HepG2 (cell line): ENCODE measurements around the gene LAPTM4A. TPM values are rescaled to one million over a fixed set of nuclear protein-coding genes. Genes with fewer than 3 reads are reported as not detected.
A peak's percentile ranks its signal among the peaks of the same experiment; 100 is the strongest.

Source experiments
- AHR ChIP-seq: IDR thresholded peaks from 2 replicates; pipeline ENCODE4 v1.6.1; 2018; ENCODE audit warnings: missing genetic modification reagents, missing compliant biosample characterization
- DR1 ChIP-seq: sonication (generic); formaldehyde crosslinking; IDR thresholded peaks from 2 replicates; pipeline ENCODE4 v1.8.0; 2021; ENCODE audit warnings: mild to moderate bottlenecking, missing genetic modification reagents, inconsistent platforms
- ESRRA ChIP-seq: sonication (generic); formaldehyde crosslinking; IDR thresholded peaks from 2 replicates; pipeline ENCODE4 v1.5.1; 2020; ENCODE audit warnings: mild to moderate bottlenecking, low read depth, missing genetic modification reagents
- GABPB1 ChIP-seq: IDR thresholded peaks from 2 replicates; pipeline ENCODE4 v1.6.1; 2016; ENCODE audit warnings: mild to moderate bottlenecking, missing genetic modification reagents, moderate library complexity, missing compliant biosample characterization
- GATA4 ChIP-seq: sonication (generic); IDR thresholded peaks from 2 replicates; pipeline ENCODE4 v1.6.1; 2016; ENCODE audit warnings: antibody characterized with exemption, low read depth, borderline replicate concordance
- GZF1 ChIP-seq: sonication (generic); formaldehyde crosslinking; IDR thresholded peaks from 2 replicates; pipeline ENCODE4 v1.5.1; 2020; ENCODE audit warnings: mild to moderate bottlenecking, missing genetic modification reagents
- HOXA5 ChIP-seq: sonication (generic); formaldehyde crosslinking; IDR thresholded peaks from 2 replicates; pipeline ENCODE4 v1.4.0; 2020; ENCODE audit warnings: missing genetic modification reagents
- JUNB ChIP-seq: sonication (generic); formaldehyde crosslinking; IDR thresholded peaks from 2 replicates; pipeline ENCODE4 v1.8.0; 2022; ENCODE audit warnings: missing genetic modification reagents, mild to moderate bottlenecking, borderline replicate concordance
- MBD4 ChIP-seq: IDR thresholded peaks from 2 replicates; pipeline ENCODE4 v1.6.1; 2012; ENCODE audit warnings: low read length, inconsistent platforms, borderline replicate concordance
- MTF1 ChIP-seq: sonication (generic); formaldehyde crosslinking; IDR thresholded peaks from 2 replicates; pipeline ENCODE4 v1.5.0; 2020; ENCODE audit warnings: missing genetic modification reagents
- PLSCR1 ChIP-seq: sonication (generic); formaldehyde crosslinking; IDR thresholded peaks from 2 replicates; pipeline ENCODE4 v1.5.0; 2020; ENCODE audit warnings: missing genetic modification reagents, mild to moderate bottlenecking, borderline replicate concordance
- RFX1 ChIP-seq: fragments of 450-650 bp; IDR thresholded peaks from 2 replicates; pipeline ENCODE4 v1.6.1; 2017
- SIX4 ChIP-seq: sonication (generic); formaldehyde crosslinking; IDR thresholded peaks from 2 replicates; pipeline ENCODE4 v1.4.0; 2020; ENCODE audit warnings: missing genetic modification reagents
- SMC3 ChIP-seq: IDR thresholded peaks from 2 replicates; pipeline ENCODE4 v1.6.1; 2011; ENCODE audit warnings: low read length, improper control_type of control experiment
- SOX13 ChIP-seq, 3 experiments: fragments of 450-650 bp in 1 of 3; sonication (generic) in 1 of 3; formaldehyde crosslinking in 1 of 3; IDR thresholded peaks in 2 of 3; conservative IDR thresholded peaks in 1 of 3; 2 replicates each; pipeline versions ENCODE4 v1.5.0 to v1.6.1; 2016 to 2020; ENCODE audit warnings: antibody characterized with exemption in 1 of 3, mild to moderate bottlenecking in 1 of 3, missing compliant biosample characterization in 1 of 3, missing genetic modification reagents in 1 of 3, moderate library complexity in 1 of 3
- THYN1 ChIP-seq: sonication (generic); formaldehyde crosslinking; IDR thresholded peaks from 2 replicates; pipeline ENCODE4 v1.8.1; 2023; ENCODE audit warnings: low read depth, mild to moderate bottlenecking, moderate library complexity, missing genetic modification reagents, borderline replicate concordance
- TP53 ChIP-seq: sonication (generic); formaldehyde crosslinking; conservative IDR thresholded peaks from 2 replicates; pipeline ENCODE4 v1.4.0; 2020; ENCODE audit warnings: missing genetic modification reagents
- ZKSCAN1 ChIP-seq: fragments of 150-350 bp; IDR thresholded peaks from 2 replicates; pipeline ENCODE4 v1.6.1; 2014; ENCODE audit warnings: low read length
- ZNF333 ChIP-seq: sonication (generic); formaldehyde crosslinking; IDR thresholded peaks from 2 replicates; pipeline ENCODE4 v1.4.0; 2020; ENCODE audit warnings: mild to moderate bottlenecking, missing genetic modification reagents, borderline replicate concordance
- ZNF446 ChIP-seq: sonication (generic); formaldehyde crosslinking; IDR thresholded peaks from 2 replicates; pipeline ENCODE4 v1.5.0; 2020; ENCODE audit warnings: mild to moderate bottlenecking, missing genetic modification reagents
- polyA plus RNA-seq, 8 experiments: library from polyadenylated mRNA; depleted of rRNA in 3 of 8; stranded (reverse) in 7 of 8; unstranded in 1 of 8; fragments of >200 nt; fragmentation: Illumina TruSeq in 4 of 8; extraction: Trizol in 4 of 8; gene quantifications; 2 replicates each; pipeline versions ENCODE4 v1.2.1 to v1.2.3, GENCODE V29; 2011 to 2016; ENCODE audit warnings: low read depth in 4 of 8, missing spikeins in 1 of 8, mixed read lengths in 1 of 8; ENCODE audit not compliant: insufficient read depth in 1 of 8
- total RNA-seq, 5 experiments: library from RNA; depleted of rRNA; stranded (reverse); fragments of >200 nt; fragmentation: Illumina TruSeq; extraction: Trizol; gene quantifications; 2 replicates each; pipeline ENCODE4 v1.2.3, GENCODE V29; 2016; ENCODE audit warnings: low read depth in 1 of 5
- TF ChIP-seq, protein P1 (sequence below): sonication (generic); formaldehyde crosslinking; IDR thresholded peaks from 2 replicates; pipeline ENCODE4 v1.5.1; 2020; ENCODE audit warnings: mild to moderate bottlenecking, missing genetic modification reagents
- TF ChIP-seq, protein P2 (sequence below): sonication (generic); formaldehyde crosslinking; IDR thresholded peaks from 2 replicates; pipeline ENCODE4 v1.4.0; 2020; ENCODE audit warnings: missing genetic modification reagents

LAPTM4A gene
- total and polyA plus RNA-seq, 2 of the 13 experiments (the other 11 are each of a cell fraction or from before 2014, with no cell fraction given), result 116 to 558 TPM

DNA sequence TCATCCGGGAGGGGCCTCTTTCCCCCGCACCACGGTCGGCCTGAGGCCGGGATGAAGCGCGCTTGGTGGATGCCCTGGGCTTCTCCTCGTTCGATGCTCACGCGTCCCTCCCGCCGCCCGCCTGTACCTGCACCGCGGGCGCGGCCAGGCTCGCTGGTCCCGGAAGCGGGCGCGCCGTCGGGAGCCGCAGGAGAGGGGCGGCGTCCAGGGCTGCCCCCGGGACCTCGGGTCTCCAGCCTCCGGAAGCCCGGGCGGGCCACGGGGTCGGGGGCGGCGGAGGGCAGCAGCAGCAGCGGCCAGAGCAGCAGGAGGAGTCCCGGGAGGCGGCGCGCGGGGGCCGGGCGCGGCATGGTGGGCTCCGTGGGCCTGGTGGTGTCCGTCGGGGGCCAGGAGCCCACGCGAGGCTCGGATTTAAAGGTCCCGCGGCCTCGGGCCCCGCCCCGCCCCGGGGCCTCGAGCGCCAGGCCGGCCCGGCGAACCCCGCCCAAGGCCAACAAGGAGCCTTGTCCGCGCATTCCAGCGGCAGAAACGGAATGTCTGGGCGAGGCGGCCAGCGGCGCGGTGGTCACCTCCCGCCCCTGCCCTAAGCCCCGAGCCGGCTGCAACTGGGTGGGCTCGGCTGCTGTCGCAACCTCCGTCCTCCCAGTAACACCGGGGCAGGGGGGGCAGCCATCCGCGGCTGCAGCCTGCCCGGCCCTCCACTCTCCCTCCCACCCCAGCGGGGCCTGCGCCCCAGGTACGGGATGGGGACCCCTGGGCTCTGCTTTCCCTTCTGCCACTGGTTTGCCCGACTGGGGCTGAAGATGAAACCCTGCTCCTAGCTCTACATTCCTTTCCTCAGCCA, 38.9 kb downstream of the LAPTM4A start, which contains the start of gene MATN3 (continued):
- no peak for TF ChIP-seq ESRRA
- TF ChIP-seq DR1, result no peak
- peak; percentile 67 for TF ChIP-seq GABPB1
- TF ChIP-seq SIX4, result no peak
- TF ChIP-seq GATA4, result no peak
- no peak for TF ChIP-seq TP53
- no peak for TF ChIP-seq MTF1
- no peak for TF ChIP-seq ZNF446
- TF ChIP-seq THYN1 (CRISPR knock-in tag), result no peak
- no peak for TF ChIP-seq MBD4
- TF ChIP-seq, protein P1, sequence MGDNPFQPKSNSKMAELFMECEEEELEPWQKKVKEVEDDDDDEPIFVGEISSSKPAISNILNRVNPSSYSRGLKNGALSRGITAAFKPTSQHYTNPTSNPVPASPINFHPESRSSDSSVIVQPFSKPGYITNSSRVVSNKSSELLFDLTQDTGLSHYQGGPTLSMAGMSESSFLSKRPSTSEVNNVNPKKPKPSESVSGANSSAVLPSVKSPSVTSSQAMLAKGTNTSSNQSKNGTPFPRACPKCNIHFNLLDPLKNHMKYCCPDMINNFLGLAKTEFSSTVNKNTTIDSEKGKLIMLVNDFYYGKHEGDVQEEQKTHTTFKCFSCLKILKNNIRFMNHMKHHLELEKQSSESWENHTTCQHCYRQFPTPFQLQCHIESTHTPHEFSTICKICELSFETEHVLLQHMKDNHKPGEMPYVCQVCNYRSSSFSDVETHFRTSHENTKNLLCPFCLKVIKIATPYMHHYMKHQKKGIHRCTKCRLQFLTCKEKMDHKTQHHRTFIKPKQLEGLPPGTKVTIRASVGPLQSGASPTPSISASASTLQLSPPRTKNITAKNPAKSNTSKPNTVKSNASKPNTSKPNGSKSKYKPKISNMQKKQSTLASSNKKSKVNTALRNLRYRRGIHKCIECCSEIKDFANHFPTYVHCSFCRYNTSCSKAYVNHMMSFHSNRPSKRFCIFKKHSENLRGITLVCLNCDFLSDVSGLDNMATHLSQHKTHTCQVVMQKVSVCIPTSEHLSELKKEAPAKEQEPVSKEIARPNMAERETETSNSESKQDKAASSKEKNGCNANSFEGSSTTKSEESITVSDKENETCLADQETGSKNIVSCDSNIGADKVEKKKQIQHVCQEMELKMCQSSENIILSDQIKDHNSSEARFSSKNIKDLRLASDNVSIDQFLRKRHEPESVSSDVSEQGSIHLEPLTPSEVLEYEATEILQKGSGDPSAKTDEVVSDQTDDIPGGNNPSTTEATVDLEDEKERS (CRISPR knock-in tag), result no peak
- no peak for TF ChIP-seq SMC3
- TF ChIP-seq ZKSCAN1, result no peak
- no peak; the same call in 1 of the 2 replicates for TF ChIP-seq AHR
- no peak for TF ChIP-seq JUNB (CRISPR knock-in tag)
- TF ChIP-seq GZF1 (CRISPR knock-in tag), result no peak
- TF ChIP-seq, protein P2, sequence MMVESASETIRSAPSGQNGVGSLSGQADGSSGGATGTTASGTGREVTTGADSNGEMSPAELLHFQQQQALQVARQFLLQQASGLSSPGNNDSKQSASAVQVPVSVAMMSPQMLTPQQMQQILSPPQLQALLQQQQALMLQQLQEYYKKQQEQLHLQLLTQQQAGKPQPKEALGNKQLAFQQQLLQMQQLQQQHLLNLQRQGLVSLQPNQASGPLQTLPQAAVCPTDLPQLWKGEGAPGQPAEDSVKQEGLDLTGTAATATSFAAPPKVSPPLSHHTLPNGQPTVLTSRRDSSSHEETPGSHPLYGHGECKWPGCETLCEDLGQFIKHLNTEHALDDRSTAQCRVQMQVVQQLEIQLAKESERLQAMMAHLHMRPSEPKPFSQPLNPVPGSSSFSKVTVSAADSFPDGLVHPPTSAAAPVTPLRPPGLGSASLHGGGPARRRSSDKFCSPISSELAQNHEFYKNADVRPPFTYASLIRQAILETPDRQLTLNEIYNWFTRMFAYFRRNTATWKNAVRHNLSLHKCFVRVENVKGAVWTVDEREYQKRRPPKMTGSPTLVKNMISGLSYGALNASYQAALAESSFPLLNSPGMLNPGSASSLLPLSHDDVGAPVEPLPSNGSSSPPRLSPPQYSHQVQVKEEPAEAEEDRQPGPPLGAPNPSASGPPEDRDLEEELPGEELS (CRISPR knock-in tag), result 0 out of 2 replicates have a peak, but pooled peaks have one; percentile 2
- no peak for TF ChIP-seq RFX1
- TF ChIP-seq ZNF333 (CRISPR knock-in tag), result no peak
- no peak for TF ChIP-seq SOX13 (IDR thresholded peaks at IDR 0.05)
- TF ChIP-seq SOX13 (CRISPR knock-in tag; conservative IDR thresholded peaks at IDR 0.05 in 1 of 2, IDR thresholded peaks at IDR 0.05 in 1 of 2), result peak in 1 of 2 experiments; percentile 24; a peak in 1 of 4 replicates
- TF ChIP-seq PLSCR1 (CRISPR knock-in tag), result 0 out of 2 replicates have a peak, but pooled peaks have one; percentile 24
- no peak for TF ChIP-seq HOXA5 (CRISPR knock-in tag)
